Activated CD8-positive, alpha-beta memory T cell treated with anti-CD3 and anti-CD28 coated beads, Interleukin-2, amount 50 U/mL, for 24 hours (primary cell): ENCODE results near the gene ZNF433.
A peak's percentile ranks its signal among the peaks of the same experiment; 100 is the strongest.
"Not testable (repeated sequence)": the region's sequence is repeated elsewhere in the genome, so short reads cannot be mapped to it uniquely, and the experiment has no call there.

Experiments
- DNase-seq: peaks from one replicate; pipeline ENCODE4 v3.0.0-alpha.2; 2020; ENCODE audit errors: extremely low read depth

The ZNF433 gene

GRCh38 chr19:12035220-12036172 lies at the start of gene ZNF433:
ZNF433 (minus strand) TSS chr19:12035679; CDS start chr19:12035539, 140 bp downstream.
- DNase-seq, result peak; percentile 46

DNA sequence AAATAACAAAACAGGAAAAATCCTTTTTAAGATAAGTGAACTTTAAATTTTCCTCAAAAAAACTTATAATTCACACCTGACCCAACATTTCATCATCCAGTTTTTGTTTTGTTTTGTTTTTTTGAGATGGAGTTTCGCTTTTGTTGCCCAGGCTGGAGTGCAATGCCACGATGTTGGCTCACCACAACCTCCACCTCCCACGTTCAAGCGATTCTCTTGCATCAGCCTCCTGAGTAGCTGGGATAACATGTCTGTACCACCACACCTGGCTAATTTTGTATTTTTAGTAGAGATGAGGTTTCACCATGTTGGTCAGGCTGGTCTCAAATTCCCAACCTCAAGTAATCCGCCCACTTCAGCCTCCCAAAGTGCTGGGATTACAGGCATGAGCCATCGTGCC lies 47.9 kb upstream of the ZNF433 start:
- not testable (repeated sequence) for DNase-seq

- no peak for DNase-seq
These were observed 41.9 kb upstream of the ZNF433 start for GRCh38 chr19:12077375-12077774.

GRCh38 chr19:12076331-12076730 lies 40.9 kb upstream of the ZNF433 start:
- DNase-seq, result not testable (repeated sequence)

GRCh38 chr19:12075538-12076139 lies 40.2 kb upstream of the ZNF433 start:
- no peak for DNase-seq

DNA sequence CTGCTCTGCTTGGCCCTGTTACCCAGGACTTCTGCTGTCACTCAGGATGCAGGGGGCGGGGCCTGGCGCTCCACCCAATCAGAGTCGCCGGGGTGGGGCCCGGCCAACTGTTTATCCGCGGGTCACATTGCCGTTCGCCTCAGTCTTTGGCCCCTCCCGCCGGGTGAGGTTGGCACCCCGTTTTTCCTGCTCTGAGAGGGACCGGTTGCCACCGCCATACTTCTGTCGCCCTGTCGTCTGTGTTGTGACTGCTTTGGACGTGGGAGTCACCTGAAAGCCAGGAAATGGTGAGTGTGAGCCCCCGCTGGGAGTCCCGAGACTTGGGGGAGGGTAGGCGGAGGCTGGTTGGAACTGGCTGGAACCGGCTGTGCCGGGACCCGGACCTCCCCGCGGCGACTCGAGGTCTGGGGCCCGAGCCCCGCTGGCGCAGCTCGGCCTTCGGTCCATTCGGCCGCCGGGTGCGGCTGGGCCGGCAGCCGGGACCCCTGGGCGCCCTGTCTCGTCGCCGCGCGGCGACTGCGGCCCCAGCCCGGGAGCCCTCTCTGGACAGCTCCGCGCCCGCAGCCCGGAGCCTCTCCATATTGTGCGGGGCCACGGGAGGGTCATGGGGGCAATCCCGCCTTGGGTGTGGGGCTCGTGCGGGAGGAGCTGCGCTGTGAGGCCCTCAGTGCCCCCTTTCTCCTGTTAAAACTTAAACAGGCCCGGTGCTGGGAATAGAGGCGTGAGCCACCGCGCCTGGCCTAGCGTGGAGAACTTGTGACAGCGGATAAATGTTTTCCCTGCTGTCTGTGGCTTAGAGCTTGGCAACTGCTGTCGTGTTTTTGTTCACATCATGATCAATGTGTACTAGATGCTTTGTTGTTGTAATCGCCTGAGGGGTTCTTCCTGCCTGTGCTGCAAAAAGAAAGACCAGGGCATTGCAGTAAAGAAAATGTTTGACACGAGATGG lies 29.4 kb upstream of the ZNF433 start, which contains the start of gene ZNF844:
ZNF844 (plus strand) TSS at position 142 of the 949 bp plus-strand sequence; CDS start at position 285, 143 bp downstream.
- peak; percentile 48 for DNase-seq

DNA sequence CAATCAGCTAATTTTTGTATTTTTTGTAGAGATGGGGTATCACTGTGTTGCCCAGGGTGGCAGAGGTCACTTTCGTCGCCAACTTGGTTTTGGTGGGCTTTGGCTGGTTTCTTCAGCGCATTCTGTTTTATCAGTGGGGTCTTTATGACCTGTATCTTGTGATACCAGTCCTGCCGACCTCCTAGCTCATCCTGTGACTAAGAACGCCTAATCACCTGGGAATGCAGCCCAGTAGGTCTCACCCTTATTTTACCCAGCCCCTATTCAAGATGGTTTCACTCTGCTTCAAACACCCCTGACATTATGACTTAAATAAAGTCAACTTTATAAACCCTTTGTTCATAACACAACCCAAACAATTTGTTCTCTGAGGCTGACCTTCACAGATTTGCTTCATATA lies 20.3 kb upstream of the ZNF433 start:
- DNase-seq, result no peak

- DNase-seq, result peak; percentile 24
These were observed 17.2 kb upstream of the ZNF433 start, which contains the start of gene ZNF878 for GRCh38 chr19:12052497-12053169. ZNF878 (minus strand) TSS chr19:12052961; CDS start chr19:12052801, 160 bp downstream.

DNA sequence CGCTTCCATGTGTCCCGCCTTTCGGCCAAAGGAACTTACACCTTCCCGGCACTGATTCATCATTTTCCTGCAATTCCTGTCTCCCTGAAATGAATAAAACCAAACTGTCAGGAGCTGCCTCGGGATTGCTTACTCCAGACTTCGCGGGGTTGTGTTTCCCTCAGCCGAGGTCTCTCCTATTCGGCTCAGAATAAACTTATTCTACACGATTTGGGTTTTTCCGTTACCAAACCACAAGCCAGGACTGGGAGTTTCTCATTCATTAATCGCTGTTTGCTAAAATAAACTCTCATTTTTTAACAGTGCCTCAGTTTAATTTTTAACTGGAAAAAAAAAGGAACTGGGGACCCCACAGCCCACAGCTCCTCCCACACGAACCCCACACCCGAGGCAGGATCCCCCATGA lies 16.6 kb upstream of the ZNF433 start:
- no peak for DNase-seq

DNA sequence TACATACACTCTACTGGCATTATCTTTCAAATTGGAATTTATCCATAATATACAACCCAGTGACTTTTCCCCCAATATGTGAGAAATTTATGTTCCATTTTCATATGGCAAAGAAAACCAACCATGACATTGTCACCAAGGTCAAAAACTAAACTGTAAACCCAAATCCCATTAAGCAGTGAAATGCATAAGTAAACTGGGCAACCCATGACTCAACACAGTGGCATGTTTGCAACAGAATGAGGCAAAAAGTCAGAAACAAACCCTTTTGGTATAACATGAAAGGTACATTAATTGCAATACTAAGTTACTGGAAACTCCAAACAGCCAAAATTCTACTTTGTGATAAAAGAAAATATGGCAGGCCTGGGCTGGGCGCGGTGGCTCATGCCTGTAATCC lies 12.4 kb upstream of the ZNF433 start:
- DNase-seq, result no peak

DNA sequence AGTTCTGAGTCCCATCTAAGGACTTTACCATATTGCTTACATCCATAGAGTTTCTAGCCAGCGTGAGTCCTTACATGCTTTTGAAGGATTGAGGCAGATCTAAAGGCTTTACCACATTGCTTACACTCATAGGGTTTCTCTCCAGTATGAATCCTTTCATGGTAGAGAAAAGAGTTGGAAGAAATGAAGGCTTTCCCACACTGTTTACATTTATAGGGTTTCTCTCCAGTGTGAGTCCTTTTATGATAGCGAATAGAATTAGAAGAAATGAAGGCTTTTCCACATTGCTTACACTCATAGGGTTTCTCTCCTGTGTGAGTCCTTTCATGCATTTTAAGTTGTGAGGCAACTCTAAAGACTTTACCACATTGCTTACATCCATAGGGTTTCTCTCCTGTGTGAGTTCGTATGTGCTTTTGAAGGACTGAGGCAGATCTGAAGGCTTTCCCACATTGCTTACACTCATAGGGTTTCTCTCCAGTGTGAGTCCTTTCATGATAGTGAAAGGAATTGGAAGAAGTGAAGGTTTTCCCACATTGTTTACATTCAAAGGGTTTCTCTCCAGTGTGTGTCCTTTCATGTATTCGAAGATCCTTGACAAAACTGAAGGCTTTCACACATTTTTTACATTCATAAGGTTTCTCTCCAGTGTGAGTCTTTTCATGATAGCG lies 8.4 kb upstream of the ZNF433 start:
- DNase-seq, result no peak

- DNase-seq, result no peak
These were observed 7.4 kb upstream of the ZNF433 start for GRCh38 chr19:12042893-12043292.

DNA sequence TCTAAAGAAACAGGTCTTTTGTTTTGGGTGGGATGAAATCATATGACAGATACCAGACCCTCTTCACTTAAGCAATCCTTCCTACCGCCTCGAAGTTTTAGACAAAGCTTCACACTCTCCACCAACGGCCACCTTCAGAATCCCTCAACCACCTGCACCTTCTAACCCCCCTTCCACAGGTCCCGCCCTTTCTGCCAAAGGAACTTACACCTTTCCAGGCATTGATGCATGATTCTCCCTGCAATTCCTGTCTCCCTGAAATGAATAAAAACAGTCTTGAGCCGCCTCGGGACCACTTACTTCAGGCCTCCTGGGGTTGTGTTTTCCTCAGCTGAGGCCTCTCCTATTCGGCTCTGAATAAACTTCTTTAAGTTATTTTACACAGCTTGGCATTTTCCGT lies 859 bp downstream of the ZNF433 start:
- DNase-seq, result no peak

GRCh38 chr19:12034198-12034597 lies 1.3 kb downstream of the ZNF433 start:
- DNase-seq, result no peak

DNA sequence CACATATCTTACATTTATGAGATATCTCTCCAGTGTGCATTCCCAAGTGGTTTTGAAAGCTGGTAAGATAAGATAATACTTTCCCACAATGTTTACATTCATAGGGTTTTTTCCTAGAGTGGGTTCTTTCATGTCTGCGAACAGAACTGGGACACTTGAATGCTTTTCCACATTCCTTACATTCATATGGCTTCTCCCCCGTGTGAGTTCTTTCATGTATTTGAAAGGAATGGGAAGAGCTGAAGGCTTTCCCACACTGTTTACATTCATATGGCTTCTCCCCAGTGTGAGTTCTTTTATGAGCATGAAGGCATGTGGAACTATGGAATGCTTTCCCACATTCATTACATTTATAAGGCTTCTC lies 19.7 kb downstream of the ZNF433 start:
- no peak for DNase-seq

DNA sequence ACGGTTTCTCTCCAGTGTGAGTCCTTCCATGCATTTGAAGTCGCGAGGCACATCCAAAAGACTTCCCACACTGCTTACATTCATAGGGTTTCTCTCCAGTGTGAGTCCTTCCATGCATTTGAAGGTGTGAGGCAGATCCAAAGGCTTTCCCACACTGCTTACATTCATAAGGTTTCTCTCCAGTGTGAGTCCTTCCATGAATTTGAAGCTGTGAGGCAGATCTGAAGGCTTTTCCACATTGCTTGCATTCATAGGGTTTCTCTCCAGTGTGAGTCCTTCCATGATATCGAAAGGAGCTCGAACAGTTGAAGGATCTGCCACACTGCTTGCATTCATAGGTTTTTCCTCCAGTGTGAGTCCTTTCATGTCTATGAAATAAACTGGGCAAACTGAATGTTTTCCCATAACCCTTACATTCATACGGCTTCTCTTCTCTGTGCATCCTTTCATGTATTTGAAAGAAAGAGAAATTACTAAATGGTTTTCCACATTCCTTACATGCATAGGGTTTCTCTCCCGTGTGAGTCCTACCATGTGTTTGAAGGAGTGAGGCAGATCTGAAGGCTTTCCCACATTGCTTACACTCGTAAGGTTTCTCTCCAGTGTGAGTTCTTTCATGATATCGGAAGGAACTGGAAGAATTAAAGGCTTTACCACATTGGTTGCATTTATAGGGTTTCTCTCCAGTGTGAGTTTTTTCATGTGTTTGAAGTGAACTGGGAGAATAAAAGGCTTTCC lies 20.3 kb downstream of the ZNF433 start:
- no peak for DNase-seq

DNA sequence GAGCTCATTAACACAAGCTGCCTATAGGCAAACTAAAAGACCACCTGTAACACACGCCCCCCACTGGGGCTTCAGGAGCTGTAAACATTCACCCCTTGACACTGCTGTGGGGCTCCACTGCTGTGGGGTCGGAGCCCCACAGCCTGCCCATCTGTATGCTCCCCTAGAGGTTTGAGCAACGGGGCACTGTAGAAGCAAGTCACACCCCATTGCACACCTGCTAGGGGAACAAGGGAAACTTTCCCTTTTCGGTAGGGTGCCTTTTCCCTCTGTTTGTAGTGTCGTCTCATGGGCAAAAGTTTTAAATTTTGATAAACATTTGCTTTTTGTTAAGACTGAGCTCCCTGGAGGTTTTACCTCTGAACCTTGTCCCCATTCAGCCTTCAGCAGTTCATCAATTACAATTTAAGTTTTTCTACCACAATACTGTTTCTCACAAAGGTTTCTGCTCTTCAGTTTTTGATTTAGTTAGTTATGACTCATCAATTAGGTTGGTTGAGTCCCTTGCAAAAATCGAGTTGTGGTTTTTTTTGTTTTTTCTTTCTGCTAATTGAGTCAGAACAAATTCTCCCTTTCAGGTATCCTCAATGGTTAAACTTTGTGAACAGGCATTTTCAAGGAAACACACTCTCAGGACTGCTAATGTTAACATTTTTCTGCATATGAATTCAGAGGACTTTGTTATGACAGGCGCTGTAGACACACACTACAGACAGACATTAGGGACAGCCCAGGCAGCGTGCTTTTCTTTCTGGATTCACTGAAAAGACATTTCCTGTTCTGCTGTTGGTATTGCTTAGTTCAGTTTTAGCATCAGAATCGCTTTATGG lies 35.1 kb downstream of the ZNF433 start:
- DNase-seq, result no peak

- DNase-seq, result no peak
These were observed 40.3 kb downstream of the ZNF433 start for GRCh38 chr19:11995174-11995573.

DNA sequence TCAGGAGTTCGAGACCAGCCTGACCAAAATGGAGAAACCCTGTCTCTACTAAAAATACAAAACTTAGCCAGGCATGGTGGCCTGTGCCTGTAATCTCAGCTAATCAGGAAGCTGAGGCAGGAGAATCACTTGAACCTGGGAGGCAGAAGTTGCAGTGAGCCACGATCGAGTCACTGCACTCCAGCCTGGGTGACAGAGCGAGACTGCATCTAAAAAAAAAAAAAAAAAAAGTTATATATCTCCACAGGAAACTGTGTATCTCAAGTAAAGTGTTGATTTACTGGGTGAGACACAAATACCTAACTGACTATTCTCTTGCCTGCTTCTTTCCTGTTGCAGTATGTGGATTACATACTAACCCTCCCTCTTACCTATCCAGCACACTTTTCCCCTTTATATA lies 43.6 kb downstream of the ZNF433 start:
- DNase-seq, result not testable (repeated sequence)
